RWPE2 (cell line): ENCODE results near the gene LARP4B.

Experiments used
- ATAC-seq: fragments of 200-7000 bp; cut with Tn5 transposase; 3 replicates; pipeline ENCODE4 v1.9.1; 2021; ENCODE audit warnings: low read depth
- DNase-seq: peaks from one replicate; pipeline ENCODE4 v3.0.0-alpha.2; 2020; ENCODE audit warnings: low spot score
- H3K27ac ChIP-seq: fragments of 450-650 bp; 2 replicates; pipeline ENCODE4 v1.5.1; 2017; ENCODE audit warnings: mild to moderate bottlenecking; ENCODE audit not compliant: poor library complexity, severe bottlenecking
- H3K27me3 ChIP-seq: fragments of 250-450 bp; sonication (Bioruptor Pico); 2 replicates; pipeline ENCODE4 v1.5.1; 2021; ENCODE audit warnings: mild to moderate bottlenecking, moderate library complexity; ENCODE audit not compliant: insufficient read depth, poor library complexity, severe bottlenecking
- H3K36me3 ChIP-seq: fragments of 250-450 bp; sonication (Bioruptor Pico); 2 replicates; pipeline ENCODE4 v1.5.1; 2020; ENCODE audit warnings: low read depth, mild to moderate bottlenecking, moderate library complexity
- H3K4me1 ChIP-seq: fragments of 250-450 bp; sonication (Bioruptor Pico); 2 replicates; pipeline ENCODE4 v1.5.1; 2021; ENCODE audit warnings: mild to moderate bottlenecking, moderate library complexity; ENCODE audit not compliant: insufficient read depth, poor library complexity, severe bottlenecking
- H3K4me3 ChIP-seq: fragments of 250-450 bp; sonication (Bioruptor Pico); 2 replicates; pipeline ENCODE4 v1.5.1; 2021; ENCODE audit warnings: mild to moderate bottlenecking, moderate library complexity; ENCODE audit not compliant: severe bottlenecking
- H3K9me3 ChIP-seq: fragments of 250-450 bp; sonication (Bioruptor Pico); 2 replicates; pipeline ENCODE4 v1.5.1; 2021; ENCODE audit warnings: mild to moderate bottlenecking, moderate library complexity; ENCODE audit not compliant: severe bottlenecking
- TF ChIP-seq, protein P1 (sequence below): fragments of 450-650 bp; IDR thresholded peaks from one replicate; pipeline ENCODE4 v1.5.1; 2017; ENCODE audit warnings: mild to moderate bottlenecking, moderate library complexity; ENCODE audit not compliant: poor library complexity, severe bottlenecking

LARP4B gene

DNA sequence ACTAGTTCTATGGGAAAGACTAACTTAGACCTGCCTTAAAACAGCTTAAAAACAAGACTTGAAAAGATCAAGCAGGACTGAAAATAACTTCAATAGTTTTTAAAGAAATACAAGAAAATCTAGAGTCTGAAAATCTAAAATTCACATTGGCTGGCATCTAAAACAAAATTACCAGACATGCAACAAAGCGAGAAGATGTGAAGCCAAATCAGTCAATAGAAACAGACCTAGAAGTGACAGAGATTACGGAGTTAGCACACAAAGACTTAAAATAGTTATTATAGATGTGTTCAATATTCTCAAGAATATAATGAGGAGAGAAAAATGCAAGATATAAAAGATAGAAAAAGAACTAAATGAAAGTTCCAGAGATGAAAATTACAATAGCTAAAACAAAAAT lies 163.7 kb downstream of the LARP4B start:
- no peaks in the 10 kb centered on the region for H3K27me3 ChIP-seq
- ATAC-seq (no peak), DNase-seq (no peak)
- no peak overlapping the region for H3K27ac ChIP-seq
- no peak overlapping the region for H3K4me3 ChIP-seq
- H3K9me3 ChIP-seq, result no peaks in the 10 kb centered on the region
- no peaks in the 10 kb centered on the region for H3K36me3 ChIP-seq
- TF ChIP-seq, protein P1, sequence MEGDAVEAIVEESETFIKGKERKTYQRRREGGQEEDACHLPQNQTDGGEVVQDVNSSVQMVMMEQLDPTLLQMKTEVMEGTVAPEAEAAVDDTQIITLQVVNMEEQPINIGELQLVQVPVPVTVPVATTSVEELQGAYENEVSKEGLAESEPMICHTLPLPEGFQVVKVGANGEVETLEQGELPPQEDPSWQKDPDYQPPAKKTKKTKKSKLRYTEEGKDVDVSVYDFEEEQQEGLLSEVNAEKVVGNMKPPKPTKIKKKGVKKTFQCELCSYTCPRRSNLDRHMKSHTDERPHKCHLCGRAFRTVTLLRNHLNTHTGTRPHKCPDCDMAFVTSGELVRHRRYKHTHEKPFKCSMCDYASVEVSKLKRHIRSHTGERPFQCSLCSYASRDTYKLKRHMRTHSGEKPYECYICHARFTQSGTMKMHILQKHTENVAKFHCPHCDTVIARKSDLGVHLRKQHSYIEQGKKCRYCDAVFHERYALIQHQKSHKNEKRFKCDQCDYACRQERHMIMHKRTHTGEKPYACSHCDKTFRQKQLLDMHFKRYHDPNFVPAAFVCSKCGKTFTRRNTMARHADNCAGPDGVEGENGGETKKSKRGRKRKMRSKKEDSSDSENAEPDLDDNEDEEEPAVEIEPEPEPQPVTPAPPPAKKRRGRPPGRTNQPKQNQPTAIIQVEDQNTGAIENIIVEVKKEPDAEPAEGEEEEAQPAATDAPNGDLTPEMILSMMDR, result no peak
- no peaks in the 10 kb centered on the region for H3K4me1 ChIP-seq

GRCh38 chr10:767211-767610 lies 164.3 kb downstream of the LARP4B start:
- Histone ChIP-seq H3K9me3 (no peaks in the 10 kb centered on the region), H3K27ac (no peak overlapping the region), H3K36me3 (no peaks in the 10 kb centered on the region), H3K4me3 (no peak overlapping the region), H3K27me3 (no peaks in the 10 kb centered on the region), H3K4me1 (no peaks in the 10 kb centered on the region)
- TF ChIP-seq, protein P1, result no peak
- no peak for ATAC-seq
- no peak for DNase-seq

DNA sequence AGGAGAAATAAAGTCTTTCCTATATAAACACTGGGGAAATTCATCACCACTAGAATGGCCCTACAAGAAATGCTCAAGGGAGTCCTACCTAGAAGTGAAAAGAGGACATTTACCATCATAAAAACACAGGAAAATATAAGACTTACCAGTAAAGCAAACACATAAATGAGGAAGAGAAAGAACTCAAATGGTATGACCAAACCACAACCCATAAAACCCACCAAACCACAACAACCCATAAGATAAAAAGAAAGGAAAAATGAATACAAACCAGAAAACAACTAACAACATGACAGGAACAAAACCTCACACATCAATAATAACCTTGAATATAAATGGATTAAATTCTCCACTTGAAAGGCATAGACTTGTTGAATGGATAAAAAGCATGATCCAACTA lies 170.1 kb downstream of the LARP4B start:
- TF ChIP-seq, protein P1, result no peak
- no peaks in the 10 kb centered on the region for H3K4me1 ChIP-seq
- DNase-seq, result no peak
- no peak overlapping the region for H3K4me3 ChIP-seq
- ATAC-seq, result no peak
- H3K27me3 ChIP-seq, result no peaks in the 10 kb centered on the region
- no peak overlapping the region for H3K27ac ChIP-seq
- H3K36me3 ChIP-seq, result no peaks in the 10 kb centered on the region
- no peaks in the 10 kb centered on the region for H3K9me3 ChIP-seq

- no peaks in the 10 kb centered on the region for H3K27me3 ChIP-seq
- no peak for DNase-seq
- no peak overlapping the region for H3K27ac ChIP-seq
- TF ChIP-seq, protein P1, result no peak
- no peak overlapping the region for H3K4me3 ChIP-seq
- no peaks in the 10 kb centered on the region for H3K9me3 ChIP-seq
- no peak for ATAC-seq
- H3K36me3 ChIP-seq, result no peaks in the 10 kb centered on the region
- H3K4me1 ChIP-seq, result no peaks in the 10 kb centered on the region
These were observed 170.9 kb downstream of the LARP4B start for GRCh38 chr10:760622-761021.

- H3K36me3 ChIP-seq, result no peaks in the 10 kb centered on the region
- H3K4me3 ChIP-seq, result no peak overlapping the region
- no peak overlapping the region for H3K27ac ChIP-seq
- TF ChIP-seq, protein P1, result no peak
- no peaks in the 10 kb centered on the region for H3K27me3 ChIP-seq
- H3K9me3 ChIP-seq, result no peaks in the 10 kb centered on the region
- H3K4me1 ChIP-seq, result no peaks in the 10 kb centered on the region
- ATAC-seq (no peak), DNase-seq (no peak)
These were observed 171.5 kb downstream of the LARP4B start for GRCh38 chr10:759898-760477.
